Large intestine (tissue), 3 donors: ENCODE results near the gene INCA1. TPM values are rescaled to one million over a fixed set of nuclear protein-coding genes. Genes with fewer than 3 reads are reported as not detected.

Experiments used
- DNase-seq, 2 donors: peaks; one replicate each; pipeline versions ENCODE4 v3.0.0 to v3.0.0-alpha.2; 2013
- H3K27ac ChIP-seq: one replicate; pipeline ENCODE4 v1.5.1; 2013; ENCODE audit warnings: low read length
- H3K27me3 ChIP-seq: 2 replicates; pipeline ENCODE4 v1.6.1; 2013; ENCODE audit warnings: low read length; ENCODE audit not compliant: control insufficient read depth, insufficient read depth
- H3K36me3 ChIP-seq: 2 replicates; pipeline ENCODE4 v1.6.1; 2013; ENCODE audit warnings: low read length; ENCODE audit not compliant: control insufficient read depth, insufficient read depth
- H3K4me1 ChIP-seq: one replicate; pipeline ENCODE4 v1.6.1; 2013; ENCODE audit warnings: low read length; ENCODE audit not compliant: control insufficient read depth, insufficient read depth
- H3K4me3 ChIP-seq: one replicate; pipeline ENCODE4 v1.5.1; 2013; ENCODE audit warnings: low read length
- H3K9me3 ChIP-seq: one replicate; pipeline ENCODE4 v1.6.1; 2013; ENCODE audit warnings: mild to moderate bottlenecking, low read depth, low read length, moderate library complexity; ENCODE audit not compliant: control insufficient read depth
- WGBS: methylation state at CpG from one replicate; pipeline ENCODE4 v1.1.5; 2013; ENCODE audit warnings: low lambda C conversion rate; ENCODE audit not compliant: insufficient coverage; 5-methylcytosine and 5-hydroxymethylcytosine counted together
- polyA plus RNA-seq: library from polyadenylated mRNA; unstranded; fragments of 120-200 nt; gene quantifications from one replicate; pipeline ENCODE4 v1.2.1, GENCODE V29; 2013

INCA1 gene
- polyA plus RNA-seq, 1 donor, result 4.6 TPM

DNA sequence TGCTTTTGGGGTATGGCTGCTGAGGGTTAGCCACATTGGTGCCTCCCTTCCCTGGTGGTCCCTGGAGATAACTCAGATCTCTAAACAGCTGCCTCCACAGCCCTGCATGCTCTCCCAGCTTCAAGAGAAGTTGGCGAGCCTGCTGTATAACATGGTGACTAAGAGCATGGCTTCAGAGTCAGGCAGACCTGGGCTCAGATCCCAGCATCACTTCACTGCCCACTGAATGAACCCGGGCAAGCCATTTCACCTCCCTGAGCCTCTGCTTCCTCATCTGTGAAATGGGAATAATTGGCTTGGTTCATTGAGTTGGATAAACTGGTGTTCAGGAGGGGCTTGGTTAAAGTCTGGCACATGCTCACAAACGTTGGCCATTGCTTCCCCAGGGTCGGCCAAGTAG, 17.0 kb upstream of the INCA1 start:
- H3K27ac ChIP-seq, result no peak overlapping the region
- H3K4me1 ChIP-seq, result no peaks in the 10 kb centered on the region
- H3K4me3 ChIP-seq, result no peak overlapping the region
- no peaks in the 10 kb centered on the region for H3K9me3 ChIP-seq
- H3K36me3 ChIP-seq, result peaks cover 73% of the 10 kb centered on the region
- no CpG with 5 or more reads among the region's 4 CpGs for WGBS
- DNase-seq, result no peak
- H3K27me3 ChIP-seq, result no peaks in the 10 kb centered on the region

- Histone ChIP-seq H3K9me3 (no peaks in the 10 kb centered on the region), H3K27me3 (no peaks in the 10 kb centered on the region), H3K4me1 (no peaks in the 10 kb centered on the region), H3K4me3 (no peak overlapping the region), H3K27ac (no peak overlapping the region), H3K36me3 (peaks cover 79% of the 10 kb centered on the region)
- WGBS, result no CpG with 5 or more reads among the region's 6 CpGs
- DNase-seq, result no peak
Observed at GRCh38 chr17:5011928-5012327, 14.6 kb upstream of the INCA1 start.

GRCh38 chr17:5003214-5003867, 6.0 kb upstream of the INCA1 start:
- Histone ChIP-seq H3K4me3 (no peak overlapping the region), H3K9me3 (no peaks in the 10 kb centered on the region), H3K4me1 (peaks cover 14% of the 10 kb centered on the region), H3K27me3 (no peaks in the 10 kb centered on the region), H3K27ac (no peak overlapping the region), H3K36me3 (peaks cover 81% of the 10 kb centered on the region)
- DNase-seq, result no peak
- no CpG with 5 or more reads among the region's 18 CpGs for WGBS

DNA sequence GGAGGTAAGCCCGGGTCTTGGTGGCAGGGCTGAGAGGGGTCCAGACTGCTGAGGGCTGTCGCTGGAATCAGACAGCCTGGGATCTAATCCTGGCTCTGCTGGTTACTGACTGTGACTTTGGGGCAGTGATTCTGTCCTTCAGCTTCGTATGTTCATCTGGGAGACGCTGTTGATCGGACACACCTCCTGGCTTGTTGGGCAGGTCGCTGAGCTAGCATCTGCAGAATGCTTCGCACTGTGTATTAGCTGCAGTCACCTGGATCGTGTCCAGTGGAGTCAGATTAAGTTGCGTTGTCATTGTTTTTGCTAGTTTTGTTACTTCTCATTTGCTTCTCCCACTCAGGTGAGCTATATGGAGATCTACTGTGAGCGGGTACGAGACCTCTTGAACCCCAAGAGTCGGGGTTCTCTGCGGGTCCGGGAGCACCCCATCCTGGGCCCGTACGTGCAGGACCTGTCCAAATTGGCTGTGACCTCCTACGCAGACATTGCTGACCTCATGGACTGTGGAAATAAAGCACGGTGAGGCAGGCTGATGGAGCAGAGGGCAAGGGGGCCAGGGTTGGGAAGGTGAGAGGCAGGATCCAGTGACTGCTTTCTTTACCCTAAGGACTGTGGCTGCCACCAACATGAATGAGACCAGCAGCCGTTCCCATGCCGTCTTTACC, 4.9 kb upstream of the INCA1 start:
- no CpG with 5 or more reads among the region's 20 CpGs for WGBS

DNA sequence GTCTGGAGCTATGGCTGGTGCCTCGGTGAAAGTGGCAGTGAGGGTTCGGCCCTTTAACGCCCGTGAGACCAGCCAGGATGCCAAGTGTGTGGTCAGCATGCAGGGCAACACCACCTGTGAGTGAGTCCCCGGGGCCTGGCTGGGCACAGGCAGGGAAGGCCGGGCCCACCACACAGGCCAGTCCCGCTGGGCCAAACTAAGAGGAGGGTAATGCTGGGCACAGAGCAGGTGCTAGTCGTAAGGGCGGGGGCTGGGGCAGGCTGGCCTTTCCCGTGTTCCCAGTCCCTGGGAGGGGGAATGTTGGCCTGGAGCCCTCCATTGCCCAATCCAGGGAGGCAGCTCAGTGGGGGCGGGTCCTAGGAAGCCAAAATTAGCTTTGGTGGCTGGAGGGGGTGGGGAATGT, 2.9 kb upstream of the INCA1 start:
- Histone ChIP-seq H3K27ac (no peak overlapping the region), H3K9me3 (no peaks in the 10 kb centered on the region), H3K4me1 (peaks cover 16% of the 10 kb centered on the region), H3K36me3 (peaks cover 52% of the 10 kb centered on the region), H3K27me3 (no peaks in the 10 kb centered on the region), H3K4me3 (no peak overlapping the region)
- no CpG with 5 or more reads among the region's 11 CpGs for WGBS
- no peak for DNase-seq

More for the DNA sequence above, 4.9 kb upstream of the INCA1 start:
- Histone ChIP-seq H3K9me3 (no peaks in the 10 kb centered on the region), H3K27ac (no peak overlapping the region), H3K27me3 (no peaks in the 10 kb centered on the region), H3K4me3 (no peak overlapping the region), H3K4me1 (peaks cover 14% of the 10 kb centered on the region), H3K36me3 (peaks cover 70% of the 10 kb centered on the region)
- no peak for DNase-seq

- peak overlapping the region; percentile 88 for H3K27ac ChIP-seq
- H3K4me1 ChIP-seq, result peaks cover 16% of the 10 kb centered on the region
- WGBS, result 20% methylated on average over 1 of the region's 12 CpGs
- peaks cover 45% of the 10 kb centered on the region for H3K36me3 ChIP-seq
- H3K27me3 ChIP-seq, result no peaks in the 10 kb centered on the region
- H3K9me3 ChIP-seq, result no peaks in the 10 kb centered on the region
- H3K4me3 ChIP-seq, result peak overlapping the region; percentile 96
- DNase-seq, result no peak
Observed at GRCh38 chr17:4999430-5000093, 2.2 kb upstream of the INCA1 start.

GRCh38 chr17:4998732-4999429, 1.6 kb upstream of the INCA1 start:
- peak overlapping the region; percentile 88 for H3K27ac ChIP-seq
- WGBS, result 0% methylated on average over 1 of the region's 14 CpGs
- peaks cover 16% of the 10 kb centered on the region for H3K4me1 ChIP-seq
- peaks cover 38% of the 10 kb centered on the region for H3K36me3 ChIP-seq
- H3K27me3 ChIP-seq, result no peaks in the 10 kb centered on the region
- peak; percentile 72 to 88 for DNase-seq
- no peaks in the 10 kb centered on the region for H3K9me3 ChIP-seq
- H3K4me3 ChIP-seq, result peak overlapping the region; percentile 96

DNA sequence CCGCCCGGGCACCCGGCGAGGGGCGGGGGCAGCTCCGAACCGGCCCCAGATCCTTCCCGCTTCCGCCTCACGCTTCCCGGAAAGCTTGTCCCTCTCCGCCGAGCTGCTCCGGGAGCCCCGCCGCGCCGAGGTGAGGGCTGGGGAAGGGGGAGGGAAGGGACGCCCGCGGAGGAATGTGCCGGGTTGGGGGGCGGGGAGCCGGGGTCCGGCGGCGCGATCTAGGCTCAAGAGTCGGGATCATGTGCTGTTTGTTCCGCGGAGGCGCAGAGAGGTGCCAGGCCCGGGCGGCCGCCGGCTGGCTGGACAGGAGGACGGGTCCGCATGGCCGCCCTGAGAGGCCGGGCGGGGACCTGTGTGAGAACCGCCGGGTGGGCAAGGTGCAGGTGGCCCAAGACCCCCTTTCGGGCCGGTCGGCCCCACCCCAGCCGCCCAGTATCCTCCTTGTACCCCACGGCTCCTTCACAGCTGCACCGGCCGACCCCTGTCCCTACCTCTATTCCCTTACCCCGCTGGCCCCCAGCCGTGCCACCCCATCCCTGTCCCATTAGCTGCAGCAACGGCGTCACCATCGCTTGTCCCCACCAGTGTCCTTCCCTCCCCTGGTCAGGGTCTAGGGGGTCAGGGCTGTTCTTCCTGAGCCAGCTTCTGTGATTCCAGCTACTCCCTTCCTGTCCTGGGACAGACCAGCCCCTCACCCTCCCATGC, 857 bp upstream of the INCA1 start:
- DNase-seq, result peak; percentile 38 to 41
- H3K36me3 ChIP-seq, result peaks cover 31% of the 10 kb centered on the region
- no CpG with 5 or more reads among the region's 55 CpGs for WGBS

DNA sequence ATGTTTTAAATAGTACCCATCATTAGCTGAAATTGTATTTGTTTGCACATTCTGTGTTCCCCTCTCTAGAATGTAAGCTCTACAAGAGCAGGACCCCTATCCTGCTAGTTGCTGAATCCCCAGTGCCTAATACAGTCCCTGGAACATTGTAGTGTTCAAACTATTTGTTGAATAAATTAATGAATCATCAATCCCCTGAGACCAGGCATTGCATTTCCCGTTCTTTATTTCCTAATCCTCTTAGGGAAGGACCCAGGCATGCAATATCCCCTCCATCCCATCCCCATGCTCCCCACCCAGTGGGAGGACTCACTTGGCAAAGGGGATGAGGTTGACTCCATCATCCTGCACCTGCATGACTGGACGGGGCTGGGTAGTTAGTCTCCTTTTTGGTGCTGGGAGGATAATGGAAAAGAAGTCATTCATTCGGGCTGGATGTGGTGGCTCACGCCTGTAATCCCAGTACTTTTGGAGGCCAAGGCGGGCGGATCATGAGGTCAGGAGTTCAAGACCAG, 3.2 kb downstream of the INCA1 start:
- no CpG with 5 or more reads among the region's 6 CpGs for WGBS
- no peak overlapping the region for H3K27ac ChIP-seq
- H3K4me3 ChIP-seq, result no peak overlapping the region

More for the DNA sequence above, 857 bp upstream of the INCA1 start:
- Histone ChIP-seq H3K27me3 (no peaks in the 10 kb centered on the region), H3K4me3 (peak overlapping the region; percentile 96), H3K9me3 (no peaks in the 10 kb centered on the region), H3K4me1 (peaks cover 16% of the 10 kb centered on the region), H3K27ac (peak overlapping the region; percentile 88)

More for the DNA sequence above, 3.2 kb downstream of the INCA1 start:
- H3K4me1 ChIP-seq, result peaks cover 5% of the 10 kb centered on the region
- no peaks in the 10 kb centered on the region for H3K27me3 ChIP-seq
- H3K9me3 ChIP-seq, result no peaks in the 10 kb centered on the region
- no peaks in the 10 kb centered on the region for H3K36me3 ChIP-seq
- no peak for DNase-seq
